Measurements from ENCODE around the gene SLC30A7. TPM values are rescaled to one million over a fixed set of nuclear protein-coding genes. Genes with fewer than 3 reads are reported as not detected.

The SLC30A7 gene
- total and polyA plus RNA-seq, 2 of the 13 experiments (the other 11 are each of a cell fraction or from before 2014, with no cell fraction given), result 8.3 to 40.8 TPM

- no peak for TF ChIP-seq ZBTB42 (CRISPR knock-in tag; IDR thresholded peaks at IDR 0.05)
- TF ChIP-seq KMT2A (CRISPR knock-in tag; IDR thresholded peaks at IDR 0.05), result no peak
- TF ChIP-seq GATAD1 (CRISPR knock-in tag; IDR thresholded peaks at IDR 0.05), result peak; percentile 51
- peak; percentile 97 for TF ChIP-seq FOXA3 (CRISPR knock-in tag; IDR thresholded peaks at IDR 0.05)
- TF ChIP-seq THAP7 (CRISPR knock-in tag; IDR thresholded peaks at IDR 0.05), result no peak
- no peak for TF ChIP-seq ZNF510 (CRISPR knock-in tag; IDR thresholded peaks at IDR 0.05; ENCODE audit: low read depth)
- peak; percentile 58; the same call in 1 of the 2 replicates for TF ChIP-seq NFKBIZ (CRISPR knock-in tag; IDR thresholded peaks at IDR 0.05)
- no peak for TF ChIP-seq ZNF749 (CRISPR knock-in tag; IDR thresholded peaks at IDR 0.05; ENCODE audit: borderline replicate concordance)
- TF ChIP-seq NR0B2 (CRISPR knock-in tag; IDR thresholded peaks at IDR 0.05), result no peak
- peak; percentile 93 for TF ChIP-seq ZNF124 (CRISPR knock-in tag; IDR thresholded peaks at IDR 0.05)
- peak; percentile 62; the same call in 1 of the 2 replicates for TF ChIP-seq NR2F2 (IDR thresholded peaks at IDR 0.05; ENCODE audit: borderline replicate concordance, low read depth)
- no peak for TF ChIP-seq ZNF441 (CRISPR knock-in tag; IDR thresholded peaks at IDR 0.05; ENCODE audit: borderline replicate concordance)
- TF ChIP-seq ZSCAN29 (CRISPR knock-in tag; conservative IDR thresholded peaks at IDR 0.05), result 0 out of 2 replicates have a peak, but pooled peaks have one; percentile 37
- 0 out of 2 replicates have a peak, but pooled peaks have one; percentile 62 for TF ChIP-seq MIER2 (CRISPR knock-in tag; IDR thresholded peaks at IDR 0.05)
- peak in 1 of 2 experiments; percentile 85; a peak in 2 of 4 replicates for TF ChIP-seq ATF4 (CRISPR knock-in tag; IDR thresholded peaks at IDR 0.05)
- TF ChIP-seq STAG1 (CRISPR knock-in tag; IDR thresholded peaks at IDR 0.05), result no peak
- TF ChIP-seq ZNF513 (CRISPR knock-in tag; conservative IDR thresholded peaks at IDR 0.05), result no peak
- peak; percentile 87; the same call in 1 of the 2 replicates for TF ChIP-seq FOXJ3 (CRISPR knock-in tag; IDR thresholded peaks at IDR 0.05; ENCODE audit: borderline replicate concordance)
- TF ChIP-seq ZBTB43 (CRISPR knock-in tag; conservative IDR thresholded peaks at IDR 0.05), result peak; percentile 71; the same call in 1 of the 2 replicates
- TF ChIP-seq BATF2 (CRISPR knock-in tag; IDR thresholded peaks at IDR 0.05), result no peak
- peak; percentile 92 for TF ChIP-seq PITX1 (CRISPR knock-in tag; IDR thresholded peaks at IDR 0.05)
- TF ChIP-seq ZSCAN5A (CRISPR knock-in tag; IDR thresholded peaks at IDR 0.05; ENCODE audit: borderline replicate concordance), result peak; percentile 62; the same call in 1 of the 2 replicates
- TF ChIP-seq CEBPB (IDR thresholded peaks at IDR 0.05; ENCODE audit: borderline replicate concordance, low read depth, low read length), result peak; percentile 99
- peak; percentile 56; the same call in 1 of the 2 replicates for TF ChIP-seq SMC3 (IDR thresholded peaks at IDR 0.05; ENCODE audit: low read length)
Measured at GRCh38 chr1:101004061-101004460, 108.2 kb downstream of the SLC30A7 start (continued).
